Spleen (tissue), 11 donors: ENCODE measurements around the gene AKAP6. TPM values are rescaled to one million over a fixed set of nuclear protein-coding genes. Genes with fewer than 3 reads are reported as not detected.

Experiments used
- DNase-seq: peaks from one replicate; pipeline ENCODE4 v3.0.0-alpha.2; 2020
- H3K27ac ChIP-seq, 8 donors: fragments of 200-600 bp; sonication (generic) in 7 of 8; 1 replicate in 4 of 8; 2 replicates in 4 of 8; pipeline versions ENCODE4 v1.5.0 to v1.8.0; 2016 to 2021; ENCODE audit warnings: inconsistent platforms in 4 of 8, mild to moderate bottlenecking in 4 of 8, moderate library complexity in 1 of 8
- H3K27me3 ChIP-seq, 7 donors: fragments of 200-600 bp; sonication (generic) in 6 of 7; replicated peaks in 1 of 7; 1 replicate in 4 of 7; 2 replicates in 3 of 7; pipeline versions ENCODE4 v1.5.0 to v1.8.0; 2016 to 2021; ENCODE audit warnings: inconsistent platforms in 3 of 7, mild to moderate bottlenecking in 1 of 7
- H3K36me3 ChIP-seq, 6 donors: fragments of 200-600 bp; sonication (generic) in 5 of 6; 1 replicate in 4 of 6; 2 replicates in 2 of 6; pipeline versions ENCODE4 v1.5.0 to v1.8.0; 2016 to 2021; ENCODE audit warnings: inconsistent platforms in 2 of 6
- H3K4me1 ChIP-seq, 6 donors: fragments of 200-600 bp; sonication (generic) in 5 of 6; 1 replicate in 3 of 6; 2 replicates in 3 of 6; pipeline versions ENCODE4 v1.5.0 to v1.8.0; 2016 to 2021; ENCODE audit warnings: inconsistent platforms in 3 of 6
- H3K4me3 ChIP-seq, 8 donors: fragments of 200-600 bp; sonication (generic) in 7 of 8; 1 replicate in 4 of 8; 2 replicates in 4 of 8; pipeline versions ENCODE4 v1.5.0 to v1.8.0; 2016 to 2021; ENCODE audit warnings: inconsistent platforms in 4 of 8, mild to moderate bottlenecking in 4 of 8, moderate library complexity in 2 of 8
- H3K9me3 ChIP-seq, 8 donors: fragments of 200-600 bp; sonication (generic) in 7 of 8; 1 replicate in 4 of 8; 2 replicates in 4 of 8; pipeline versions ENCODE4 v1.5.0 to v1.8.0; 2016 to 2021; ENCODE audit warnings: inconsistent platforms in 4 of 8
- CTCF ChIP-seq, 11 experiments: fragments of 200-600 bp in 7 of 11; fragments of 450-650 bp in 4 of 11; sonication (generic) in 4 of 11; IDR thresholded peaks in 8 of 11; conservative IDR thresholded peaks in 3 of 11; 1 replicate in 7 of 11; 2 replicates in 4 of 11; pipeline versions ENCODE4 v1.4.0 to v1.8.0; 2016 to 2021; ENCODE audit warnings: antibody characterized with exemption in 11 of 11, inconsistent platforms in 4 of 11, mild to moderate bottlenecking in 1 of 11
- POLR2A ChIP-seq, 3 donors: fragments of 450-650 bp; IDR thresholded peaks; one replicate each; pipeline ENCODE4 v1.5.1; 2017; ENCODE audit warnings: antibody characterized with exemption in 3 of 3, mild to moderate bottlenecking in 1 of 3
- POLR2AphosphoS5 ChIP-seq, 3 donors: sonication (generic); formaldehyde crosslinking; IDR thresholded peaks; one replicate each; pipeline ENCODE4 v1.5.1; 2017; ENCODE audit warnings: antibody characterized with exemption in 3 of 3
- WGBS, 5 donors: extraction: QIAGEN DNeasy Blood & Tissue Kit in 3 of 5; methylation state at CpG; one replicate each; pipeline versions ENCODE4 v1.1.5 to v1.1.7; 2013 to 2018; 5-methylcytosine and 5-hydroxymethylcytosine counted together
- intact Hi-C: fragments of 100-400 bp; cut with DNase I; formaldehyde crosslinking; loops from one replicate; pipeline ENCODE4 v1.15.0; 2023; ENCODE audit warnings: low total_unique reads
- polyA plus RNA-seq, 3 donors: library from polyadenylated mRNA; stranded (reverse); fragments of 200-250 nt; gene quantifications; one replicate each; pipeline ENCODE4 v1.2.1, GENCODE V29; 2013
- total RNA-seq, 7 donors: library from RNA; depleted of rRNA in 3 of 7; stranded (reverse); fragments of >200 nt in 3 of 7; fragmentation: NEBNext Ultra II Directional in 4 of 7; extraction: Animal tissue kit (Norgen Biotek cat#: 25700) in 4 of 7; gene quantifications; one replicate each; pipeline versions ENCODE4 v1.1.0 to v1.2.1, GENCODE V29; 2016 to 2021
- donor health status: healthy with polysubstance abuse.
- donor health status: DM: no; HTN: no; CAD: no; lungs with moderate emphysema.
- donor health status: DM: no; HTN: no; CAD: no.
- donor health status: Bipolar disorder and iron deficiency.
- donor health status: healthy.
- donor health status: DM: no; HTN: no; CAD: no.
- donor health status: DM: yes; HTN: yes; CAD: no.

AKAP6 gene
- total and polyA plus RNA-seq, 10 donors: 0.20 to 12.1 (median 4.8) TPM

GRCh38 chr14:32559590-32559989 lies 230.5 kb downstream of the AKAP6 start:
- no peak for DNase-seq
- H3K4me3 ChIP-seq: no peak overlapping the region
- intact Hi-C loops: no loop called here
- 67 to 97% (median 80%) methylated on average over 1 of the region's 1 CpG for WGBS, 5 donors
- H3K36me3 ChIP-seq: no peaks in the 10 kb centered on the region
- H3K9me3 ChIP-seq: no peaks in the 10 kb centered on the region
- TF ChIP-seq POLR2AphosphoS5 (IDR thresholded peaks at IDR 0.05) (no peak), POLR2A (IDR thresholded peaks at IDR 0.05) (no peak), CTCF (IDR thresholded peaks at IDR 0.05 in 8 of 11, conservative IDR thresholded peaks at IDR 0.05 in 3 of 11) (no peak)
- no peak overlapping the region for H3K27ac ChIP-seq
- H3K27me3 ChIP-seq: no peaks in the 10 kb centered on the region
- peaks cover 0 to 19% (median 5%) of the 10 kb centered on the region in 6 donors for H3K4me1 ChIP-seq

GRCh38 chr14:32560209-32560857 lies 231.2 kb downstream of the AKAP6 start:
- Histone ChIP-seq H3K27me3 (no peaks in the 10 kb centered on the region), H3K4me3 (no peak overlapping the region), H3K4me1 (peaks cover 4 to 26% (median 7%) of the 10 kb centered on the region in 6 donors), H3K36me3 (no peaks in the 10 kb centered on the region), H3K9me3 (no peaks in the 10 kb centered on the region), H3K27ac (no peak overlapping the region)
- TF ChIP-seq POLR2A (IDR thresholded peaks at IDR 0.05) (no peak), CTCF (IDR thresholded peaks at IDR 0.05 in 8 of 11, conservative IDR thresholded peaks at IDR 0.05 in 3 of 11) (peak; percentile 41 to 82 (median 74))
- DNase-seq: no peak
- intact Hi-C loops: no loop called here
- 31 to 37% (median 36%) methylated on average over 9 of the region's 9 CpGs for WGBS, 5 donors

GRCh38 chr14:32561520-32561919 lies 232.4 kb downstream of the AKAP6 start:
- no peaks in the 10 kb centered on the region for H3K27me3 ChIP-seq
- no peak for DNase-seq
- H3K36me3 ChIP-seq: no peaks in the 10 kb centered on the region
- no peak for TF ChIP-seq CTCF (IDR thresholded peaks at IDR 0.05 in 8 of 11, conservative IDR thresholded peaks at IDR 0.05 in 3 of 11)
- TF ChIP-seq POLR2AphosphoS5 (IDR thresholded peaks at IDR 0.05): no peak
- TF ChIP-seq POLR2A (IDR thresholded peaks at IDR 0.05): no peak
- 58 to 75% (median 65%) methylated on average over 1 of the region's 1 CpG for WGBS, 5 donors
- H3K4me3 ChIP-seq: no peak overlapping the region
- no peak overlapping the region for H3K27ac ChIP-seq
- intact Hi-C loops: no loop called here
- peaks cover 4 to 30% (median 9%) of the 10 kb centered on the region in 6 donors for H3K4me1 ChIP-seq
- H3K9me3 ChIP-seq: no peaks in the 10 kb centered on the region

GRCh38 chr14:32564596-32564995 lies 235.5 kb downstream of the AKAP6 start:
- Histone ChIP-seq H3K4me3 (no peak overlapping the region), H3K27ac (peak overlapping the region in 7 of 8 donors; percentile 1 to 54 (median 46)), H3K36me3 (no peaks in the 10 kb centered on the region), H3K9me3 (no peaks in the 10 kb centered on the region), H3K27me3 (no peaks in the 10 kb centered on the region), H3K4me1 (peaks cover 4 to 30% (median 9%) of the 10 kb centered on the region in 6 donors)
- intact Hi-C loops: no loop called here
- TF ChIP-seq POLR2A (IDR thresholded peaks at IDR 0.05) (no peak), POLR2AphosphoS5 (IDR thresholded peaks at IDR 0.05) (no peak), CTCF (IDR thresholded peaks at IDR 0.05 in 8 of 11, conservative IDR thresholded peaks at IDR 0.05 in 3 of 11) (no peak)
- no peak for DNase-seq
